K562 (cell line): ENCODE results near the gene TACC3. TPM values are rescaled to one million over a fixed set of nuclear protein-coding genes. Genes with fewer than 3 reads are reported as not detected.
A peak's percentile ranks its signal among the peaks of the same experiment; 100 is the strongest.

Source experiments
- ARNT ChIP-seq, 2 experiments: fragments of 450-650 bp; IDR thresholded peaks; 2 replicates each; pipeline ENCODE4 v1.6.1; 2016; ENCODE audit warnings: mild to moderate bottlenecking in 1 of 2
- C11orf30 ChIP-seq: fragments of 450-650 bp; IDR thresholded peaks from 2 replicates; pipeline ENCODE4 v1.6.1; 2016; ENCODE audit warnings: low read depth, mild to moderate bottlenecking
- CREM ChIP-seq: IDR thresholded peaks from 2 replicates; pipeline ENCODE4 v1.6.1; 2014; ENCODE audit warnings: antibody characterized with exemption, low read depth
- DNMT1 ChIP-seq: fragments of 450-650 bp; IDR thresholded peaks from 2 replicates; pipeline ENCODE4 v1.6.1; 2016; ENCODE audit warnings: antibody characterized with exemption, mild to moderate bottlenecking
- EZH2 ChIP-seq: IDR thresholded peaks from 2 replicates; pipeline ENCODE4 v1.6.1; 2012; ENCODE audit warnings: low read depth, mild to moderate bottlenecking, inconsistent platforms, low read length, borderline replicate concordance
- FOXK1 ChIP-seq: sonication (generic); formaldehyde crosslinking; IDR thresholded peaks from 2 replicates; pipeline ENCODE4 v1.8.0; 2022; ENCODE audit warnings: missing genetic modification reagents, mild to moderate bottlenecking, borderline replicate concordance
- HCFC1 ChIP-seq: IDR thresholded peaks from 2 replicates; pipeline ENCODE4 v1.6.1; 2012; ENCODE audit warnings: low read depth, low read length, improper control_type of control experiment
- HNRNPL ChIP-seq: fragments of 200-400 bp; formaldehyde crosslinking; IDR thresholded peaks from 2 replicates; pipeline ENCODE4 v1.6.1; 2017; ENCODE audit warnings: low read depth, mild to moderate bottlenecking, low read length
- MYNN ChIP-seq, 2 experiments: sonication (generic); formaldehyde crosslinking in 1 of 2; IDR thresholded peaks; 2 replicates each; pipeline versions ENCODE4 v1.5.0 to v1.6.1; 2016 to 2020; ENCODE audit warnings: antibody characterized with exemption in 1 of 2, missing genetic modification reagents in 1 of 2
- RAD21 ChIP-seq, 2 experiments: fragments of 250-450 bp in 1 of 2; fragments of 450-650 bp in 1 of 2; sonication (Bioruptor Pico) in 1 of 2; formaldehyde crosslinking in 1 of 2; IDR thresholded peaks in 1 of 2; conservative IDR thresholded peaks in 1 of 2; 2 replicates each; pipeline versions ENCODE4 v1.4.0 to v1.8.0; 2020 to 2022; ENCODE audit warnings: mild to moderate bottlenecking in 2 of 2, moderate library complexity in 1 of 2
- TSHZ1 ChIP-seq: fragments of 250-450 bp; sonication (Bioruptor Pico); IDR thresholded peaks from 2 replicates; pipeline ENCODE4 v1.4.0; 2020; ENCODE audit warnings: mild to moderate bottlenecking, moderate library complexity
- VEZF1 ChIP-seq: fragments of 200-800 bp; sonication (Bioruptor generic); IDR thresholded peaks from 2 replicates; pipeline ENCODE4 v1.6.1; 2017; ENCODE audit warnings: missing genetic modification characterization, missing compliant biosample characterization
- YY1 ChIP-seq, 3 experiments: IDR thresholded peaks; 2 replicates each; pipeline ENCODE4 v1.6.1; 2011; ENCODE audit warnings: low read length in 2 of 3, mild to moderate bottlenecking in 2 of 3, moderate library complexity in 2 of 3, borderline replicate concordance in 1 of 3, control low read depth in 1 of 3, low read depth in 1 of 3; ENCODE audit not compliant: insufficient read depth in 3 of 3, insufficient replicate concordance in 2 of 3, control insufficient read depth in 1 of 3, insufficient read length in 1 of 3; ENCODE audit errors: extremely low read depth in 1 of 3
- ZBTB5 ChIP-seq: fragments of 450-650 bp; IDR thresholded peaks from 2 replicates; pipeline ENCODE4 v1.6.1; 2017; ENCODE audit warnings: antibody characterized with exemption
- ZNF592 ChIP-seq: fragments of 450-650 bp; IDR thresholded peaks from 2 replicates; pipeline ENCODE4 v1.6.1; 2017; ENCODE audit warnings: antibody characterized with exemption, mild to moderate bottlenecking
- polyA plus RNA-seq, 8 experiments: library from polyadenylated mRNA; depleted of rRNA in 4 of 8; stranded (reverse) in 5 of 8; unstranded in 3 of 8; fragments of >200 nt; fragmentation: Nextera tagmentation in 2 of 8; fragmentation: Illumina TruSeq in 1 of 8; extraction: Ambion mirVana in 2 of 8; extraction: Trizol in 1 of 8; gene quantifications; 2 replicates each; pipeline versions ENCODE4 v1.2.1 to v1.2.3, GENCODE V29; 2011 to 2014; ENCODE audit warnings: inconsistent platforms in 1 of 8, missing spikeins in 1 of 8
- total RNA-seq, 7 experiments: library from RNA; depleted of rRNA in 6 of 7; stranded (reverse); fragments of >200 nt in 6 of 7; fragmentation: Illumina TruSeq in 2 of 7; extraction: Trizol in 2 of 7; gene quantifications; 2 replicates each; pipeline versions ENCODE4 v1.2.1 to v1.2.3, GENCODE V29; 2011 to 2021; ENCODE audit warnings: low replicate concordance in 1 of 7

TACC3 gene
- total and polyA plus RNA-seq, 9 of the 15 experiments (the other 6 are each of a cell fraction or from before 2014, with no cell fraction given): 1.9 to 122 (median 55.6) TPM

- peak; percentile 83 for TF ChIP-seq ZBTB5
- no peak for TF ChIP-seq C11orf30
- peak; percentile 52 to 79 for TF ChIP-seq RAD21 (CRISPR knock-in tag; conservative IDR thresholded peaks at IDR 0.05 in 1 of 2, IDR thresholded peaks at IDR 0.05 in 1 of 2)
- peak; percentile 40 for TF ChIP-seq CREM
- no peak for TF ChIP-seq DNMT1
- no peak for TF ChIP-seq ZNF592
- peak; percentile 64 for TF ChIP-seq VEZF1
- peak; percentile 91; the same call in 1 of the 2 replicates for TF ChIP-seq HNRNPL
- peak; percentile 59; the same call in 1 of the 2 replicates for TF ChIP-seq FOXK1 (CRISPR knock-in tag)
- peak; percentile 30; the same call in 1 of the 2 replicates for TF ChIP-seq HCFC1
- TF ChIP-seq TSHZ1 (CRISPR knock-in tag): no peak
- peak in 2 of 3 experiments; percentile 44 to 51 for TF ChIP-seq YY1 (IDR thresholded peaks at IDR 0.05; ENCODE audit: borderline replicate concordance in 1 of 3, control insufficient read depth in 1 of 3, extremely low read depth in 1 of 3, insufficient read depth in 3 of 3, insufficient read length in 1 of 3, insufficient replicate concordance in 2 of 3, low read depth in 1 of 3, low read length in 2 of 3)
- no peak for TF ChIP-seq EZH2
- TF ChIP-seq MYNN (IDR thresholded peaks at IDR 0.05): peak; percentile 38; the same call in 1 of the 2 replicates
- TF ChIP-seq MYNN (CRISPR knock-in tag; IDR thresholded peaks at IDR 0.05): no peak
- TF ChIP-seq ARNT (IDR thresholded peaks at IDR 0.05): no peak
Observed at GRCh38 chr4:1746265-1746691, 25.0 kb downstream of the TACC3 start (continued).
